Thyroid gland (tissue), 4 donors: ENCODE results near the gene TSFM.

Source experiments
- POLR2A ChIP-seq, 2 donors: fragments of 450-650 bp; IDR thresholded peaks; one replicate each; pipeline ENCODE4 v1.6.1; 2017; ENCODE audit warnings: antibody characterized with exemption in 2 of 2, mild to moderate bottlenecking in 2 of 2, moderate library complexity in 1 of 2
- TF ChIP-seq, protein P1 (sequence below), 6 experiments: fragments of 200-600 bp in 3 of 6; fragments of 450-650 bp in 3 of 6; sonication (generic) in 3 of 6; IDR thresholded peaks; one replicate each; pipeline ENCODE4 v1.5.1; 2016 to 2019; ENCODE audit warnings: antibody characterized with exemption in 6 of 6, mild to moderate bottlenecking in 2 of 6, inconsistent platforms in 1 of 6, moderate library complexity in 1 of 6

DNA sequence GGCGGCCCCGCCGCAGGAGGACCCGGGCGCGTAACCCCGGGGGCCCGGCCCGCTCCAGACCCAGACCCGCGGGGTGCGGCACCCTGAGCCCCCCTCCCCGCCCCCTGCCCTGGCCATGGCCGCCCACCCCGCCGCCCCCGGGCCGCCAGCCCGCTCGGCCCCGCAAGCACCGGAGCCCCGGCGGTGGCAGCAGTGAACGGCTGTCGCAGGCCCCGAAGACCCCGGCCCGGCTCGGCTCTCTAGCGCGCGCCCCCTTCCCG is 27.5 kb upstream of the TSFM start:
- TF ChIP-seq, protein P1, sequence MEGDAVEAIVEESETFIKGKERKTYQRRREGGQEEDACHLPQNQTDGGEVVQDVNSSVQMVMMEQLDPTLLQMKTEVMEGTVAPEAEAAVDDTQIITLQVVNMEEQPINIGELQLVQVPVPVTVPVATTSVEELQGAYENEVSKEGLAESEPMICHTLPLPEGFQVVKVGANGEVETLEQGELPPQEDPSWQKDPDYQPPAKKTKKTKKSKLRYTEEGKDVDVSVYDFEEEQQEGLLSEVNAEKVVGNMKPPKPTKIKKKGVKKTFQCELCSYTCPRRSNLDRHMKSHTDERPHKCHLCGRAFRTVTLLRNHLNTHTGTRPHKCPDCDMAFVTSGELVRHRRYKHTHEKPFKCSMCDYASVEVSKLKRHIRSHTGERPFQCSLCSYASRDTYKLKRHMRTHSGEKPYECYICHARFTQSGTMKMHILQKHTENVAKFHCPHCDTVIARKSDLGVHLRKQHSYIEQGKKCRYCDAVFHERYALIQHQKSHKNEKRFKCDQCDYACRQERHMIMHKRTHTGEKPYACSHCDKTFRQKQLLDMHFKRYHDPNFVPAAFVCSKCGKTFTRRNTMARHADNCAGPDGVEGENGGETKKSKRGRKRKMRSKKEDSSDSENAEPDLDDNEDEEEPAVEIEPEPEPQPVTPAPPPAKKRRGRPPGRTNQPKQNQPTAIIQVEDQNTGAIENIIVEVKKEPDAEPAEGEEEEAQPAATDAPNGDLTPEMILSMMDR (IDR thresholded peaks at IDR 0.05), result no peak
- no peak for TF ChIP-seq POLR2A (IDR thresholded peaks at IDR 0.05)
